HG02870 (cell line): ENCODE results near the gene GKN2.

Source experiments
- ATAC-seq: cut with Tn5 transposase; IDR thresholded peaks from one replicate; pipeline ENCODE4 v1.9.1; 2021; ENCODE audit warnings: mild to moderate bottlenecking, moderate library complexity; ENCODE audit not compliant: unreplicated experiment

The GKN2 gene

GRCh38 chr2:68952887-68953521 lies at the start of gene GKN2:
GKN2 (minus strand) TSS chr2:68952893; CDS start chr2:68952861, 32 bp downstream.
- ATAC-seq, result no peak

- ATAC-seq, result no peak
These were observed 49.2 kb upstream of the GKN2 start for GRCh38 chr2:69001879-69002278.

DNA sequence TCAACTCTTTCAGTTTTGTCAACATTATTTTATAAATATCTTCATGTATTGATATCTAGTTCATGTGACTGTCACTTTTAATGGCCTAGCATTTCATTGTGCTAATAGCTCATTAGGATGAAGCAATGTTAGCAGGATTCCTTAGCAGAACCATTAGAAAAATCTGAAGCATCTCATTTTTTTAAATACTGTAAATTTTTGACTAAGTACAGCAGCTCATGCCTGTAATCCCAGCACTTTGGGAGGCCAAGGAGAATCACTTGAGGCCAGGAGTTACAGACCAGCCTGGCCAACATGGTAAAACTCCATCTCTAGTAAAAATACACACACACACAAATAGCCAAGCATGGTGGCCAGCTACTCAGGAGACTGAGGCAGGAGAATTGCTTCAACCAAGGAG lies 44.7 kb upstream of the GKN2 start:
- no peak for ATAC-seq

DNA sequence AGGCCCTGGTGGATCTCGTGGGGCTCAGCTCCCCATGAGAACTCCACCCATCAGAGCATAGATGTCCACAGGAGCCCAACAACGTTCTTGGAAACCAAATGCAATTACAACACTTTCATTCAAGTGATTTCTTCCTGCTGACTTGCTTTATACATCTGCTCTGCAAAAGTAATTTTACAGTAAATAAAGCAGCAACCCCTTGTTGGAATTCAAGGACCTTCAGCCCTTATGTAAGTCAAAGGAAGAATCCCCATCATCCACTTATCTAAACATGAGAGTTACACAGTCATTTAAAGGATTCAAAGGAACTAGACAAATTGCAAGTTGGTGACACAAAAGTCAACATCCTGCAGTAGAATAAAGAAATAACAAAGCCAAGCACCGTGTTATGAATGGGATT lies 43.2 kb upstream of the GKN2 start:
- ATAC-seq, result no peak

- ATAC-seq, result no peak
These were observed 42.2 kb upstream of the GKN2 start for GRCh38 chr2:68994864-68995263.

DNA sequence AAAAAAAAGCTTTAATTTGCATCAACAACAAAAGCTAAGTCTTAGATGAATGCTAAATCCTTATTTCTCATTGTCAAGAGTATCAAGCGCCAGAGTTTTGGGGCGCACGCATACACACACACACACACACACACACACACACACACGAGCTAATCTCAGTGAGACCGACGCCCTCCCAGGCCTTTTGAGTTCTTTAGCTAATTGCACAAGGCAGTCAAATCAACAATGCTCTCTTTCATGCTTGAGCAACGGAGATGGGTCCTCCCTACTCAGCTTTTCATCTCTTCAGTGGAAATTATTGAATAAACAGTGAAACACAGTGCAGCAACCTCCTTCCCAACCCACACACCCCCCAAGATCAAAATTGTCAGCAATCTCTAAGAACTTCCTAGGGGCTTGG lies 41.0 kb upstream of the GKN2 start:
- ATAC-seq, result no peak

GRCh38 chr2:68992933-68993332 lies 40.2 kb upstream of the GKN2 start:
- ATAC-seq, result no peak

- ATAC-seq, result no peak
These were observed 39.6 kb upstream of the GKN2 start for GRCh38 chr2:68992341-68992740.

GRCh38 chr2:68989035-68989434 lies 36.3 kb upstream of the GKN2 start:
- ATAC-seq, result no peak

- ATAC-seq, result no peak
These were observed 34.4 kb upstream of the GKN2 start for GRCh38 chr2:68987021-68987503.

DNA sequence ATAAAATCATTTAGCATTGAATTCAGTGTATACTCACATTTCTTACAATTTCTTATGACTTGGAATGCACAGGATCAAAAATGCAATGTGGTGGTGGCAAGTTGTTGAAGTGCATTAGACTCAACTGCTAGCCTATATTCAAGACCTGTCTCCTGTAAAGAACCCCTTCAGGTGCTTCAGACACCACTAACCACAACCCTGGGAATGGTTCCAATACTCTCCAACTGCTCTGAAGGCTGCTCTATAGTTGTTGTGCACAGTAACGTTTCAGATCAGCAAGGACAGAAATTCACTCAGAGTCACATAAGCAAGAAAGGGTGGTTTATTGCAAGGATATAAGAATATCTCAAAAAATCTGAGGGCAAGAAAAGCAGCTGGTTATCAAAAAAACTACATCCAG lies 28.3 kb upstream of the GKN2 start:
- ATAC-seq, result no peak

DNA sequence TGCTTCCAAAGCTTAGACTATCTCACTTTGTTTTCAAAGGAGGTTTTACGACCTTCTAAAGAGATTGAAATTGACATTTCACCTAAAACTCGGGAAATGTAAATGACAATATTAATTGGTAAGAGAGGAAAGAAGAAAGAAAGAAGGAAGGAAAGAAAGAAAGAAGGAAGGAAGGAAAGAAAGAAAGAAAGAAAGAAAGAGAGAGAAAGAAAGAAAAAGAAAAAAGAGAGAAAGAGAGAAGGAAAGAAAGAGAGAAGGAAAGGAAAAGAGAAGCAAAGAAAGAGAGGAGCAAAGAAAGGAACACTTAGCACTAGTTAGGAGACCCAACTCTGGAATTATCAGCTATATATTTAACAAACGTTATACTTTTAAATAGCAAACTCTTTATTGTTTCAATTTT lies 25.4 kb upstream of the GKN2 start:
- ATAC-seq, result no peak

GRCh38 chr2:68977453-68977852 lies 24.8 kb upstream of the GKN2 start:
- ATAC-seq, result no peak

DNA sequence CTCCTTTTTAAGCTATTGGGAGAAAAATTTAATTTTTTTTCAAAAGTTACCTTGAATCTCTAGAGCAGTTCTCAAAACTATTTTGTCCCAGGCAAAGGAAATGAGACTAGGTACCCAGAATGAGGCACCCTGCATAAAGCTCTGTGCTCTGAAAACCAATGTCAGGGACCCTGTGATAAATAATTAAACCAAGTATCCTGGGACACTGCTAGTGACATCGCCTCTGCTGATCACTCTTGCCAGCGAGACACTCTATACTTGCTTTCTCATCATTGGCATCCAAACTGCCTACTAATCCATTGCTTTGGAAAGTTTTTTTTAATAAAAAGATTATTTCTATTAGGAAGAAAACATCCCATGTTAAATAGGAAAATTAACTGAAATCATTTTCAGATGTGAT lies 23.2 kb upstream of the GKN2 start:
- ATAC-seq, result no peak

DNA sequence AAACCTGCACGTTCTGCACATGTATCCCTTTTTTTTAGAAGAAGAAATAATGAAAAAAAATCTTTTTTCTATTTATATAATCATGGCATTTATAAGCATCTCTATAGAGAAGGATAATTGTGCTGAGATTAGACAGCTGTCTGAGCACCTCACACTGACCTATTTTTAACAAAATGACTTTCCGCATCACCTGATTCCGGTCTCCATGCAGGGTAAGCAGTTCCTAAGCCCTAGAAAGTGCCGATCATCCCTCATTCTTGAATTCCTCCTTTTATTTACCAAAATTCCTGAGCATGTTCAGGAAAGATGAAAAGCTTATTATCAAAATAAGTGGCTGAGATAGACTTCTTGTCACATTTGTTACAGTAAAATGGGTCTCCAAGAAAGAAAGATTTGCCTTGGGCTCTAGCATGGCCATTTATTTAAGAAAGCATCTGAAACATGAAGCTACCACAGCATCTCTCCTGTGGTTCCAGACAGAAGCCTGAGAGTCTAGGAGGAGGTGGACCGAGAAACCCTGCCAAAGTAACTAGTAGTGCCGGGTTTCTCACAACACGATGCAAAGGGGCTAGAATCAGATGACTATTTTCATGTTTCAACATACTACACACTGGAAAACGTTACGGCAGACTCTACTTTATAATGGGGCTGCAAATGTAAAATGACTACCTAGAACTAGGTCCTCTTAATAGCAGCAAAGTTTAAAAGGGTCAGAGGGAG lies 22.4 kb upstream of the GKN2 start:
- ATAC-seq, result no peak

DNA sequence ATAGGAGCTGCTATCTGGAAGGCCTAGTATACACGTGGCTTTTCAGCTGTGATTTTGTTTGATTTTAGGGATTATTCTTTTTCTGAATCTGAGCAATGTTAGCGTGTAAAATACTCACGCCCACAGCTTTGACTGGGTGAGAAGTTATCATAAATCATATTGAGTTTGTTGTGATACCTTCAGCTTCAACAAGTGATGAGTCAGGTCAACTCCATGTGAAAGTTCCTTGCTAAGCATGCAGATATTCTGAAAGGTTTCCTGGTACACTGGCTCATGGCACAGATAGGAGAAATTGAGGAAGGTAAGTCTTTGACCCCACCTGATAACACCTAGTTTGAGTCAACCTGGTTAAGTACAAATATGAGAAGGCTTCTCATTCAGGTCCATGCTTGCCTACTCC lies 21.6 kb upstream of the GKN2 start, which contains the start of gene GKN1:
GKN1 (plus strand) TSS at position 386 of the 400 bp plus-strand sequence. CDS start 42 bp downstream, outside the sequence.
- no peak for ATAC-seq

- no peak for ATAC-seq
These were observed 19.0 kb upstream of the GKN2 start for GRCh38 chr2:68971591-68972231.

GRCh38 chr2:68970566-68971265 lies 18.0 kb upstream of the GKN2 start:
- no peak for ATAC-seq

GRCh38 chr2:68969736-68970490 lies 17.2 kb upstream of the GKN2 start:
- ATAC-seq, result no peak

DNA sequence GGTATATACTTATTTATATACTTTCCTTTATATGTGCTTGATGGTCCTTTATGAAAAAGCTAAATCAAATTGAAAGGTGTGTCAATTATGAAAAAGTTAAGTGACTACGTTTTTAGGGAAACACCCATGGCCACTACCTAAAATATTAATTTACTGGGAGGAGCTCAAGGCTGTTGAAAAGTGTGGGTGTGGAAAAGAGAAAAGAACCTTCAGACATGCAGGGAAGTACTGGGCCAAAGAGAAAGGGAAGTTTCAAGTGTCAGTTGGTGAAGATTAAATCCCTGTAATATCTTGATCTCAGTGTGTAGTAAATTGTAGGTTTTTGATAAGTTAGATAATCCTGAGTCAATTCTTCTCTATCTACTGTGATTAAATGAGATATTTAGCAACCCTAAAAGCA lies 15.5 kb upstream of the GKN2 start:
- no peak for ATAC-seq

DNA sequence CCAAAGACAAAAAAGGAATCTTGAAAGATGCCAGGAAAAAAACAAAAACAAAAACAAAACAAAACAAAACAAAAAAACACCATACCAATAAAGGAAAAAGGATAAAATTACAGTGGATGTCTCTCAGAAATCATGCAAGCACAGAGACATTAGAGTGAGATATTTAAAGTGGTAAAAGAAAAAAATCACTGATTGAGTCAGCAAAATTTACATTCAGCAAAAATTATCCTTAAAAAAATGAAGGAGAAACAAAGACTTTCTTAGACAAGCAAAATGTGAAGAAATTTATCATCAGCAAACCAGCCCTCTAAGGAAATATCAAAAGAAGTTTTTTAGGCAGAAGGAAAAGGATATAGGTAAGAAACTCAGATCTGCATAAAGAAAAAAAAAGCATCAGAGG lies 11.6 kb upstream of the GKN2 start:
- no peak for ATAC-seq
